IPS-18a (cell line): ENCODE measurements around the gene KIF16B.

Experiments
- H3K27ac ChIP-seq: one replicate; pipeline ENCODE4 v1.5.1; 2013; ENCODE audit warnings: low read length
- H3K27me3 ChIP-seq: one replicate; pipeline ENCODE4 v1.6.1; 2013; ENCODE audit warnings: mild to moderate bottlenecking, low read length; ENCODE audit not compliant: control insufficient read depth, insufficient read depth
- H3K36me3 ChIP-seq: one replicate; pipeline ENCODE4 v1.6.1; 2013; ENCODE audit warnings: low read depth, low read length; ENCODE audit not compliant: control insufficient read depth
- H3K4me1 ChIP-seq: one replicate; pipeline ENCODE4 v1.6.1; 2013; ENCODE audit warnings: low read depth, low read length; ENCODE audit not compliant: control insufficient read depth
- H3K4me3 ChIP-seq: one replicate; pipeline ENCODE4 v1.5.1; 2013; ENCODE audit warnings: low read length
- H3K9ac ChIP-seq: one replicate; pipeline ENCODE4 v1.6.1; 2013; ENCODE audit warnings: mild to moderate bottlenecking, low read length, moderate library complexity
- H3K9me3 ChIP-seq: one replicate; pipeline ENCODE4 v1.6.1; 2013; ENCODE audit warnings: low read depth, low read length; ENCODE audit not compliant: control insufficient read depth

The KIF16B gene

GRCh38 chr20:16589623-16590022, 16.4 kb upstream of the KIF16B start:
- peaks cover 5% of the 10 kb centered on the region for H3K4me1 ChIP-seq
- no peak overlapping the region for H3K27ac ChIP-seq
- no peaks in the 10 kb centered on the region for H3K36me3 ChIP-seq
- H3K9me3 ChIP-seq: no peaks in the 10 kb centered on the region
- H3K9ac ChIP-seq: no peak overlapping the region
- no peak overlapping the region for H3K4me3 ChIP-seq
- no peaks in the 10 kb centered on the region for H3K27me3 ChIP-seq

- no peaks in the 10 kb centered on the region for H3K36me3 ChIP-seq
- no peak overlapping the region for H3K4me3 ChIP-seq
- no peaks in the 10 kb centered on the region for H3K9me3 ChIP-seq
- no peak overlapping the region for H3K9ac ChIP-seq
- H3K27me3 ChIP-seq: no peaks in the 10 kb centered on the region
- peaks cover 5% of the 10 kb centered on the region for H3K4me1 ChIP-seq
- no peak overlapping the region for H3K27ac ChIP-seq
These were observed 15.0 kb upstream of the KIF16B start for GRCh38 chr20:16588241-16588640.

- Histone ChIP-seq H3K4me3 (no peak overlapping the region), H3K27me3 (no peaks in the 10 kb centered on the region), H3K36me3 (no peaks in the 10 kb centered on the region), H3K4me1 (peaks cover 5% of the 10 kb centered on the region), H3K9me3 (no peaks in the 10 kb centered on the region), H3K27ac (no peak overlapping the region), H3K9ac (no peak overlapping the region)
These were observed 13.8 kb upstream of the KIF16B start for GRCh38 chr20:16587066-16587465.

GRCh38 chr20:16583474-16583873, 10.2 kb upstream of the KIF16B start:
- H3K9ac ChIP-seq: no peak overlapping the region
- no peaks in the 10 kb centered on the region for H3K27me3 ChIP-seq
- H3K4me1 ChIP-seq: peaks cover 11% of the 10 kb centered on the region
- no peak overlapping the region for H3K4me3 ChIP-seq
- no peaks in the 10 kb centered on the region for H3K9me3 ChIP-seq
- no peak overlapping the region for H3K27ac ChIP-seq
- no peaks in the 10 kb centered on the region for H3K36me3 ChIP-seq

GRCh38 chr20:16581241-16581640, 8.0 kb upstream of the KIF16B start:
- Histone ChIP-seq H3K27ac (no peak overlapping the region), H3K9me3 (no peaks in the 10 kb centered on the region), H3K4me1 (peaks cover 6% of the 10 kb centered on the region), H3K9ac (no peak overlapping the region), H3K27me3 (no peaks in the 10 kb centered on the region), H3K4me3 (no peak overlapping the region), H3K36me3 (no peaks in the 10 kb centered on the region)

- Histone ChIP-seq H3K4me3 (no peak overlapping the region), H3K27ac (no peak overlapping the region), H3K36me3 (no peaks in the 10 kb centered on the region), H3K9me3 (no peaks in the 10 kb centered on the region), H3K27me3 (peaks cover 3% of the 10 kb centered on the region), H3K9ac (no peak overlapping the region), H3K4me1 (peaks cover 10% of the 10 kb centered on the region)
These were observed 7.4 kb upstream of the KIF16B start for GRCh38 chr20:16580620-16581019.

- no peak overlapping the region for H3K9ac ChIP-seq
- H3K4me1 ChIP-seq: peaks cover 13% of the 10 kb centered on the region
- H3K27me3 ChIP-seq: peaks cover 3% of the 10 kb centered on the region
- H3K4me3 ChIP-seq: no peak overlapping the region
- H3K27ac ChIP-seq: no peak overlapping the region
- H3K36me3 ChIP-seq: no peaks in the 10 kb centered on the region
- no peaks in the 10 kb centered on the region for H3K9me3 ChIP-seq
These were observed 6.9 kb upstream of the KIF16B start for GRCh38 chr20:16580147-16580546.

- Histone ChIP-seq H3K27ac (no peak overlapping the region), H3K4me1 (peaks cover 16% of the 10 kb centered on the region), H3K27me3 (peaks cover 6% of the 10 kb centered on the region), H3K9me3 (no peaks in the 10 kb centered on the region), H3K36me3 (no peaks in the 10 kb centered on the region), H3K4me3 (peak overlapping the region; percentile 74), H3K9ac (no peak overlapping the region)
These were observed 3.0 kb upstream of the KIF16B start for GRCh38 chr20:16576219-16576618.

- Histone ChIP-seq H3K4me1 (peaks cover 16% of the 10 kb centered on the region), H3K27ac (no peak overlapping the region), H3K36me3 (no peaks in the 10 kb centered on the region), H3K9me3 (no peaks in the 10 kb centered on the region), H3K4me3 (peak overlapping the region; percentile 74), H3K27me3 (peaks cover 6% of the 10 kb centered on the region), H3K9ac (peak overlapping the region; percentile 30)
These were observed 2.3 kb upstream of the KIF16B start for GRCh38 chr20:16575390-16576140.

GRCh38 chr20:16574656-16575355, 1.6 kb upstream of the KIF16B start:
- Histone ChIP-seq H3K27ac (no peak overlapping the region), H3K4me1 (peaks cover 11% of the 10 kb centered on the region), H3K9ac (peak overlapping the region; percentile 30)

GRCh38 chr20:16571333-16571732, 1.9 kb downstream of the KIF16B start:
- H3K9me3 ChIP-seq: no peaks in the 10 kb centered on the region
- no peaks in the 10 kb centered on the region for H3K36me3 ChIP-seq
- peaks cover 10% of the 10 kb centered on the region for H3K4me1 ChIP-seq
- no peak overlapping the region for H3K4me3 ChIP-seq
- peaks cover 6% of the 10 kb centered on the region for H3K27me3 ChIP-seq
- no peak overlapping the region for H3K27ac ChIP-seq
- H3K9ac ChIP-seq: no peak overlapping the region

More at GRCh38 chr20:16574656-16575355, 1.6 kb upstream of the KIF16B start:
- H3K27me3 ChIP-seq: peaks cover 6% of the 10 kb centered on the region
- H3K4me3 ChIP-seq: peak overlapping the region; percentile 74
- H3K36me3 ChIP-seq: no peaks in the 10 kb centered on the region
- no peaks in the 10 kb centered on the region for H3K9me3 ChIP-seq
